IMR-90 (cell line): ENCODE measurements around the gene NUBP1. TPM values are rescaled to one million over a fixed set of nuclear protein-coding genes. Genes with fewer than 3 reads are reported as not detected.

Source experiments
- ATAC-seq: fragments of 200-7000 bp; cut with Tn5 transposase; 2 replicates; pipeline ENCODE4 v1.9.1; 2020; ENCODE audit warnings: low read depth, mild to moderate bottlenecking, moderate library complexity
- BruUV-seq: library from RNA; stranded (reverse); fragments of 400-500 nt; replicated peaks from 2 replicates; lab custom pipeline; 2021; lab: Mats Ljungman, UMichigan
- CTCF ChIA-PET: fragments of 300-600 bp; formaldehyde crosslinking; extraction: SDS; loops from one replicate; lab custom pipeline; 2021; ENCODE audit warnings: antibody characterized with exemption; lab: Yijun Ruan, JAX
- POLR2A ChIA-PET: fragments of 300-600 bp; sonication (Branson Sonifier 250); formaldehyde crosslinking; loops from one replicate; lab custom pipeline; 2022; ENCODE audit warnings: antibody characterized with exemption; ENCODE audit not compliant: unreplicated experiment; lab: Charles Lee
- DNase-seq: peaks from one replicate; pipeline ENCODE4 v3.0.0; 2013
- H2AFZ ChIP-seq: replicated peaks from 2 replicates; pipeline ENCODE3; 2013; ENCODE audit warnings: low read length, mild to moderate bottlenecking; ENCODE audit not compliant: poor library complexity
- H2AK5ac ChIP-seq: 2 replicates; pipeline ENCODE4 v1.6.1; 2013; ENCODE audit warnings: low read depth, low read length, inconsistent platforms
- H2AK9ac ChIP-seq: replicated peaks from 2 replicates; pipeline ENCODE3; 2013; ENCODE audit warnings: mild to moderate bottlenecking, low read depth, low read length, moderate library complexity; ENCODE audit not compliant: poor library complexity
- H2BK120ac ChIP-seq: 2 replicates; pipeline ENCODE4 v1.6.1; 2013; ENCODE audit warnings: low read depth, low read length, inconsistent platforms
- H2BK15ac ChIP-seq: 3 replicates; pipeline ENCODE4 v1.6.1; 2013; ENCODE audit warnings: low read depth, low read length, inconsistent platforms
- H2BK20ac ChIP-seq: 2 replicates; pipeline ENCODE4 v1.6.1; 2013; ENCODE audit warnings: low read depth, mild to moderate bottlenecking, inconsistent platforms, low read length, moderate library complexity
- H2BK5ac ChIP-seq: 2 replicates; pipeline ENCODE4 v1.6.1; 2013; ENCODE audit warnings: mild to moderate bottlenecking, low read depth, low read length, inconsistent platforms; ENCODE audit not compliant: poor library complexity, severe bottlenecking
- H3K14ac ChIP-seq: replicated peaks from 2 replicates; pipeline ENCODE4 v1.6.1; 2013; ENCODE audit warnings: low read depth, low read length, inconsistent platforms
- H3K18ac ChIP-seq: 2 replicates; pipeline ENCODE4 v1.6.1; 2013; ENCODE audit warnings: low read depth, low read length, control low read depth
- H3K23ac ChIP-seq: 2 replicates; pipeline ENCODE4 v1.6.1; 2013; ENCODE audit warnings: low read depth, low read length, inconsistent platforms
- H3K27ac ChIP-seq: 2 replicates; pipeline ENCODE4 v1.5.1; 2013; ENCODE audit warnings: mild to moderate bottlenecking, control low read depth, low read length; ENCODE audit not compliant: insufficient read depth
- H3K27me3 ChIP-seq: 2 replicates; pipeline ENCODE4 v1.6.1; 2013; ENCODE audit warnings: low read length; ENCODE audit not compliant: control insufficient read depth, insufficient read depth
- H3K36me3 ChIP-seq: 2 replicates; pipeline ENCODE4 v1.6.1; 2013; ENCODE audit warnings: low read length, mixed read lengths; ENCODE audit not compliant: control insufficient read depth, insufficient read depth
- H3K4ac ChIP-seq: 2 replicates; pipeline ENCODE4 v1.6.1; 2013; ENCODE audit warnings: low read depth, low read length, inconsistent platforms
- H3K4me1 ChIP-seq: 2 replicates; pipeline ENCODE4 v1.6.1; 2013; ENCODE audit warnings: low read length, mixed read lengths; ENCODE audit not compliant: control insufficient read depth, insufficient read depth
- H3K4me2 ChIP-seq: 2 replicates; pipeline ENCODE4 v1.6.1; 2013; ENCODE audit warnings: low read depth, mild to moderate bottlenecking, control low read depth, low read length, moderate library complexity
- H3K4me3 ChIP-seq: 2 replicates; pipeline ENCODE4 v1.5.1; 2013; ENCODE audit warnings: low read depth, mild to moderate bottlenecking, control low read depth, low read length, moderate library complexity; ENCODE audit not compliant: insufficient read depth
- H3K56ac ChIP-seq: 2 replicates; pipeline ENCODE4 v1.6.1; 2013; ENCODE audit warnings: low read length, inconsistent platforms; ENCODE audit not compliant: insufficient read depth; ENCODE audit errors: extremely low read depth
- H3K79me1 ChIP-seq, 2 experiments: 2 replicates each; pipeline ENCODE4 v1.6.1; 2013; ENCODE audit warnings: low read length in 2 of 2, inconsistent platforms in 1 of 2, low read depth in 1 of 2
- H3K9ac ChIP-seq: 2 replicates; pipeline ENCODE4 v1.6.1; 2013; ENCODE audit warnings: low read depth, low read length, control low read depth
- H3K9me1 ChIP-seq: 2 replicates; pipeline ENCODE4 v1.6.1; 2013; ENCODE audit warnings: low read length, inconsistent platforms; ENCODE audit not compliant: insufficient read depth
- H3K9me3 ChIP-seq: 2 replicates; pipeline ENCODE4 v1.6.1; 2013; ENCODE audit warnings: low read length; ENCODE audit not compliant: control insufficient read depth, insufficient read depth
- H4K20me1 ChIP-seq: 2 replicates; pipeline ENCODE4 v1.6.1; 2013; ENCODE audit warnings: low read length, inconsistent platforms; ENCODE audit not compliant: insufficient read depth
- H4K5ac ChIP-seq: 2 replicates; pipeline ENCODE4 v1.6.1; 2013; ENCODE audit warnings: mild to moderate bottlenecking, low read depth, low read length, control low read depth
- H4K8ac ChIP-seq, 2 experiments: 2 replicates each; pipeline ENCODE4 v1.6.1; 2013; ENCODE audit warnings: low read depth in 2 of 2, low read length in 2 of 2, control low read depth in 1 of 2, inconsistent platforms in 1 of 2
- H4K91ac ChIP-seq: 2 replicates; pipeline ENCODE4 v1.6.1; 2013; ENCODE audit warnings: low read depth, low read length, inconsistent platforms; ENCODE audit not compliant: insufficient read depth
- BHLHE40 ChIP-seq: fragments of 150-350 bp; IDR thresholded peaks from 2 replicates; pipeline ENCODE4 v1.6.1; 2016; ENCODE audit warnings: mild to moderate bottlenecking, low read depth, low read length
- CEBPB ChIP-seq: IDR thresholded peaks from 2 replicates; pipeline ENCODE4 v1.6.1; 2012; ENCODE audit warnings: low read depth, low read length, improper control_type of control experiment
- FOS ChIP-seq: fragments of 150-350 bp; IDR thresholded peaks from 2 replicates; pipeline ENCODE4 v1.6.1; 2016; ENCODE audit warnings: low read depth, low read length
- MXI1 ChIP-seq: IDR thresholded peaks from 2 replicates; pipeline ENCODE4 v1.6.1; 2012; ENCODE audit warnings: low read depth, mild to moderate bottlenecking, low read length, moderate library complexity, borderline replicate concordance
- POLR2A ChIP-seq: IDR thresholded peaks from 2 replicates; pipeline ENCODE4 v1.6.1; 2012; ENCODE audit warnings: mild to moderate bottlenecking, low read depth, low read length
- RCOR1 ChIP-seq: IDR thresholded peaks from 2 replicates; pipeline ENCODE4 v1.6.1; 2012; ENCODE audit warnings: mild to moderate bottlenecking, low read length, improper control_type of control experiment; ENCODE audit not compliant: insufficient replicate concordance
- RFX5 ChIP-seq: IDR thresholded peaks from 2 replicates; pipeline ENCODE4 v1.8.0; 2012; ENCODE audit warnings: low read depth, mild to moderate bottlenecking, low read length, moderate library complexity
- SMC3 ChIP-seq: fragments of 150-350 bp; IDR thresholded peaks from 2 replicates; pipeline ENCODE4 v1.6.1; 2016; ENCODE audit warnings: low read depth, mild to moderate bottlenecking, antibody characterized with exemption, low read length, moderate library complexity
- WGBS, 2 experiments: methylation state at CpG; one replicate each; pipeline versions ENCODE4 v1.1.5 to v1.1.7; 2013; ENCODE audit warnings: missing lambda C conversion rate in 2 of 2; ENCODE audit not compliant: insufficient read length in 1 of 2; ENCODE audit errors: extremely low coverage in 2 of 2; 5-methylcytosine and 5-hydroxymethylcytosine counted together
- dilution Hi-C: fragments of 300-500 bp; cut with HindIII; formaldehyde crosslinking; loops from one replicate; pipeline ENCODE4 v1.14.3; 2018; ENCODE audit warnings: low sequenced_read_pairs; ENCODE audit not compliant: unreplicated experiment
- in situ Hi-C: fragments of 300-500 bp; cut with MboI; formaldehyde crosslinking; loops from 3 replicates; pipeline ENCODE4 v1.14.3; 2019; ENCODE audit warnings: low sequenced_read_pairs, inconsistent platforms, mixed read lengths
- intact Hi-C: fragments of 100-400 bp; cut with micrococcal nuclease; formaldehyde crosslinking; loops from 2 replicates; pipeline ENCODE4 v1.10.0; 2022
- polyA plus RNA-seq, 3 experiments: library from polyadenylated mRNA; depleted of rRNA; stranded (reverse); fragments of >200 nt; gene quantifications; 2 replicates each; pipeline ENCODE4 v1.2.3, GENCODE V29; 2012; ENCODE audit warnings: low replicate concordance in 1 of 3
- total RNA-seq: library from RNA; depleted of rRNA; stranded (reverse); fragments of >200 nt; gene quantifications from 2 replicates; pipeline ENCODE4 v1.2.3, GENCODE V29; 2012
- TF ChIP-seq, protein P1 (sequence below): fragments of 150-350 bp; IDR thresholded peaks from 2 replicates; pipeline ENCODE4 v1.6.1; 2017; ENCODE audit warnings: mild to moderate bottlenecking, antibody characterized with exemption, low read length, low read depth
- TF ChIP-seq, protein P2 (sequence below): fragments of 150-350 bp; IDR thresholded peaks from 2 replicates; pipeline ENCODE4 v1.6.1; 2016; ENCODE audit warnings: low read depth, mild to moderate bottlenecking, low read length, moderate library complexity, borderline replicate concordance
- TF ChIP-seq, protein P3 (sequence below): conservative IDR thresholded peaks from 2 replicates; pipeline ENCODE4 v1.5.1; 2012; ENCODE audit warnings: mild to moderate bottlenecking, low read depth, low read length, improper control_type of control experiment

Gene NUBP1
- total and polyA plus RNA-seq, 2 of the 4 experiments (the other 2 are of a cell fraction): 28.0 to 31.5 TPM

DNA sequence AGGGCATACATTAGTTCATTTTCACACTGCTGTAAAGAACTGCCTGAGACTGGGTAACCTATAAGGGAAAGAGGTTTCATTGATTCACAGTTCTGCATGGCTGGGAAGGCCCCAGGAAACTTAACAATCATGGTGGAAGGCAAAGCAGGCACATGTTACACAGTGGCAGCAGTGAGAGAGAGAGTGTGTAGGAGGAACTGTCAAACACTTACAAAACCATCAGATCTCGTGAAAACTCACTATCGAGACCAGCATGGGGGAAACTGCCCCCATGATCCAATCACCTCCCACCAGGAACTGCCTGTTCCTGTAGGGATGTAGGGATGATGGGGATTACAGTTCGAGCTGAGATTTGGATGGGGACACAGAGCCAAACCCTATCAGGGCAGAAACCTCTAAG, 17.2 kb downstream of the NUBP1 start:
- no peak for ATAC-seq
- Histone ChIP-seq H3K36me3 (peaks cover 49% of the 10 kb centered on the region), H3K4ac (no peak overlapping the region), H3K27me3 (no peaks in the 10 kb centered on the region), H3K9me1 (no peaks in the 10 kb centered on the region), H2AK9ac (no peak overlapping the region), H4K8ac (no peak overlapping the region), H3K4me3 (no peak overlapping the region), H3K56ac (no peak overlapping the region), H4K91ac (no peak overlapping the region), H2BK5ac (no peak overlapping the region), H4K20me1 (no peaks in the 10 kb centered on the region), H2AK5ac (no peak overlapping the region), H3K23ac (no peak overlapping the region), H3K18ac (no peak overlapping the region), H2BK20ac (no peak overlapping the region), H3K14ac (no peak overlapping the region), H3K9ac (no peak overlapping the region), H3K27ac (no peak overlapping the region), H3K9me3 (no peaks in the 10 kb centered on the region), H3K79me1 (no peaks in the 10 kb centered on the region), H2BK15ac (no peak overlapping the region), H3K4me1 (no peaks in the 10 kb centered on the region), H2AFZ (no peak overlapping the region), H4K5ac (no peak overlapping the region), H3K4me2 (no peak overlapping the region), H2BK120ac (no peak overlapping the region)
- in situ Hi-C loops: no loop called here
- TF ChIP-seq SMC3 (no peak), POLR2A (no peak), RCOR1 (no peak), RFX5 (no peak), MXI1 (no peak), CEBPB (no peak), BHLHE40 (no peak), FOS (no peak)
- TF ChIP-seq, protein P1, sequence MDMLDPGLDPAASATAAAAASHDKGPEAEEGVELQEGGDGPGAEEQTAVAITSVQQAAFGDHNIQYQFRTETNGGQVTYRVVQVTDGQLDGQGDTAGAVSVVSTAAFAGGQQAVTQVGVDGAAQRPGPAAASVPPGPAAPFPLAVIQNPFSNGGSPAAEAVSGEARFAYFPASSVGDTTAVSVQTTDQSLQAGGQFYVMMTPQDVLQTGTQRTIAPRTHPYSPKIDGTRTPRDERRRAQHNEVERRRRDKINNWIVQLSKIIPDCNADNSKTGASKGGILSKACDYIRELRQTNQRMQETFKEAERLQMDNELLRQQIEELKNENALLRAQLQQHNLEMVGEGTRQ: no peak
- TF ChIP-seq, protein P2, sequence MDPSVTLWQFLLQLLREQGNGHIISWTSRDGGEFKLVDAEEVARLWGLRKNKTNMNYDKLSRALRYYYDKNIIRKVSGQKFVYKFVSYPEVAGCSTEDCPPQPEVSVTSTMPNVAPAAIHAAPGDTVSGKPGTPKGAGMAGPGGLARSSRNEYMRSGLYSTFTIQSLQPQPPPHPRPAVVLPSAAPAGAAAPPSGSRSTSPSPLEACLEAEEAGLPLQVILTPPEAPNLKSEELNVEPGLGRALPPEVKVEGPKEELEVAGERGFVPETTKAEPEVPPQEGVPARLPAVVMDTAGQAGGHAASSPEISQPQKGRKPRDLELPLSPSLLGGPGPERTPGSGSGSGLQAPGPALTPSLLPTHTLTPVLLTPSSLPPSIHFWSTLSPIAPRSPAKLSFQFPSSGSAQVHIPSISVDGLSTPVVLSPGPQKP: no peak
- TF ChIP-seq, protein P3, sequence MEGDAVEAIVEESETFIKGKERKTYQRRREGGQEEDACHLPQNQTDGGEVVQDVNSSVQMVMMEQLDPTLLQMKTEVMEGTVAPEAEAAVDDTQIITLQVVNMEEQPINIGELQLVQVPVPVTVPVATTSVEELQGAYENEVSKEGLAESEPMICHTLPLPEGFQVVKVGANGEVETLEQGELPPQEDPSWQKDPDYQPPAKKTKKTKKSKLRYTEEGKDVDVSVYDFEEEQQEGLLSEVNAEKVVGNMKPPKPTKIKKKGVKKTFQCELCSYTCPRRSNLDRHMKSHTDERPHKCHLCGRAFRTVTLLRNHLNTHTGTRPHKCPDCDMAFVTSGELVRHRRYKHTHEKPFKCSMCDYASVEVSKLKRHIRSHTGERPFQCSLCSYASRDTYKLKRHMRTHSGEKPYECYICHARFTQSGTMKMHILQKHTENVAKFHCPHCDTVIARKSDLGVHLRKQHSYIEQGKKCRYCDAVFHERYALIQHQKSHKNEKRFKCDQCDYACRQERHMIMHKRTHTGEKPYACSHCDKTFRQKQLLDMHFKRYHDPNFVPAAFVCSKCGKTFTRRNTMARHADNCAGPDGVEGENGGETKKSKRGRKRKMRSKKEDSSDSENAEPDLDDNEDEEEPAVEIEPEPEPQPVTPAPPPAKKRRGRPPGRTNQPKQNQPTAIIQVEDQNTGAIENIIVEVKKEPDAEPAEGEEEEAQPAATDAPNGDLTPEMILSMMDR: no peak
- POLR2A ChIA-PET: interaction anchor here (0.6 kb wide), 1 partner anchor 492 kb away, joined by 6 read pairs; no protein-coding TSS in a partner anchor
- no CpG with 5 or more reads among the region's 3 CpGs for WGBS, 2 experiments
- CTCF ChIA-PET: no interaction called here
- intact Hi-C loops: no loop called here
- dilution Hi-C loops: no loop called here
- no peak for DNase-seq
- BruUV-seq: no TSS peak
